OCI-LY1 (cell line): ENCODE data around the gene PABPN1L.

Experiments used
- CTCF ChIP-seq: fragments of 200-600 bp; sonication (generic), shearing (Covaris generic); IDR thresholded peaks from 2 replicates; pipeline ENCODE4 v1.5.1; 2017; ENCODE audit warnings: mild to moderate bottlenecking, antibody characterized with exemption, low read length, moderate library complexity, mixed read lengths
- EZH2 ChIP-seq: fragments of 200-600 bp; sonication (generic), shearing (Covaris generic); IDR thresholded peaks from 2 replicates; pipeline ENCODE4 v1.8.0; 2017; ENCODE audit warnings: borderline replicate concordance, mixed run types, mild to moderate bottlenecking, antibody characterized with exemption, low read length, moderate library complexity, mixed read lengths

- TF ChIP-seq CTCF (no peak), EZH2 (no peak)
Observed at GRCh38 chr16:88906535-88907105, 40.2 kb upstream of the PABPN1L start.
